ENCODE measurements around the gene ABHD2. TPM values are rescaled to one million over a fixed set of nuclear protein-coding genes. Genes with fewer than 3 reads are reported as not detected.

The ABHD2 gene
- total RNA-seq, 1 experiment from 2014 or later = 15.6 TPM

DNA sequence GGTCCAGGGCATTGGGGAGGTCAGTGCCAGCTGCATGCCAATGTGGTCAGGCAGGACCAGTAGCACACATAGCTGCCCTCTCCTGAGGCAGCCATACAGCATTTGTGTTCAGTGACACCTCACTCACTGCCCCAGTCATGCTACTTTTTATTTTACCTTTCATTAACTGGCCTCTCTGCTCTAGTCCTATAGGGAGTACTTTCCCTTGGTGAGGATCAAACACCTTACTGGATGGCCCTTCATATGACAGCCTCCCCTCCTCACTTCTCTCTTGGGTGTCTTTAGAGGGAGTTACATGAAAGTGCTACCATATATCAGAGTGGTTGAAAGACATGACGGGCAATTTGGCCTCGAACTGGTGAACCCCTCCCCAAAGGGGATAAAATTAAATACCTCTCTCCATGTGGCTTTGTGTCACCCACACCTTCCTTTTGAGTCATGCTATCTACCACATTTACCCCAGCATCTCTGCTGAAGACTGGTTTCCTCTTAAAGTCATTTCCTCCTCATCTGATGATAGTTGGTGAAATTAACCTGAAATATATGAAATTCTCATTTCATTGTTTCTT is 115.5 kb downstream of the ABHD2 start:
- Histone ChIP-seq H3K9me3 (ENCODE audit: control insufficient read depth, low read depth, low read length) (no peaks in the 10 kb centered on the region), H4K8ac (replicated peaks; ENCODE audit: insufficient read length, low read depth, low read length) (no peak overlapping the region), H2BK20ac (ENCODE audit: low read depth, low read length, poor library complexity, severe bottlenecking) (no peak overlapping the region), H3K14ac (ENCODE audit: insufficient read depth, low read length) (no peak overlapping the region), H2BK15ac (ENCODE audit: low read depth, low read length) (no peak overlapping the region), H3K27me3 (ENCODE audit: insufficient read depth, low read length) (no peaks in the 10 kb centered on the region), H3K4ac (ENCODE audit: low read depth, low read length) (no peak overlapping the region), H3K27ac (ENCODE audit: insufficient read length, low read depth, low read length) (no peak overlapping the region), H3K23me2 (ENCODE audit: insufficient read length, low read depth, low read length, poor library complexity, severe bottlenecking) (no peaks in the 10 kb centered on the region), H2AFZ (ENCODE audit: low read length) (no peak overlapping the region), H4K5ac (ENCODE audit: insufficient read length, low read depth, low read length) (no peak overlapping the region), H3K9ac (ENCODE audit: extremely low read depth, insufficient read length, low read length) (no peak overlapping the region), H3K4me2 (ENCODE audit: insufficient read depth, insufficient read length, low read length) (no peak overlapping the region), H3K56ac (ENCODE audit: insufficient read length, low read depth, low read length) (no peak overlapping the region), H4K91ac (ENCODE audit: insufficient read length, low read depth, low read length) (no peak overlapping the region), H3K4me1 (ENCODE audit: insufficient read depth, low read length) (peaks cover 4% of the 10 kb centered on the region), H4K20me1 (ENCODE audit: control insufficient read depth, insufficient read depth, insufficient read length) (no peaks in the 10 kb centered on the region), H3K79me2 (ENCODE audit: insufficient read depth, low read length) (no peaks in the 10 kb centered on the region), H2BK120ac (ENCODE audit: low read depth, low read length, poor library complexity, severe bottlenecking) (no peak overlapping the region), H3K18ac (ENCODE audit: insufficient read length, low read depth, low read length) (no peak overlapping the region), H2BK5ac (ENCODE audit: insufficient read length, low read length) (no peak overlapping the region), H3K79me1 (ENCODE audit: insufficient read depth, low read depth, low read length, poor library complexity, severe bottlenecking) (no peaks in the 10 kb centered on the region), H2AK5ac (ENCODE audit: insufficient read length, low read length) (no peak overlapping the region), H3T11ph (ENCODE audit: low read length) (no peak overlapping the region), H3K23ac (ENCODE audit: insufficient read length, low read depth, low read length) (no peak overlapping the region), H2BK12ac (ENCODE audit: insufficient read length, low read depth, low read length) (no peak overlapping the region)
- no peak overlapping the region for H3K4me3 Mint-ChIP-seq
- TF ChIP-seq, protein P1, sequence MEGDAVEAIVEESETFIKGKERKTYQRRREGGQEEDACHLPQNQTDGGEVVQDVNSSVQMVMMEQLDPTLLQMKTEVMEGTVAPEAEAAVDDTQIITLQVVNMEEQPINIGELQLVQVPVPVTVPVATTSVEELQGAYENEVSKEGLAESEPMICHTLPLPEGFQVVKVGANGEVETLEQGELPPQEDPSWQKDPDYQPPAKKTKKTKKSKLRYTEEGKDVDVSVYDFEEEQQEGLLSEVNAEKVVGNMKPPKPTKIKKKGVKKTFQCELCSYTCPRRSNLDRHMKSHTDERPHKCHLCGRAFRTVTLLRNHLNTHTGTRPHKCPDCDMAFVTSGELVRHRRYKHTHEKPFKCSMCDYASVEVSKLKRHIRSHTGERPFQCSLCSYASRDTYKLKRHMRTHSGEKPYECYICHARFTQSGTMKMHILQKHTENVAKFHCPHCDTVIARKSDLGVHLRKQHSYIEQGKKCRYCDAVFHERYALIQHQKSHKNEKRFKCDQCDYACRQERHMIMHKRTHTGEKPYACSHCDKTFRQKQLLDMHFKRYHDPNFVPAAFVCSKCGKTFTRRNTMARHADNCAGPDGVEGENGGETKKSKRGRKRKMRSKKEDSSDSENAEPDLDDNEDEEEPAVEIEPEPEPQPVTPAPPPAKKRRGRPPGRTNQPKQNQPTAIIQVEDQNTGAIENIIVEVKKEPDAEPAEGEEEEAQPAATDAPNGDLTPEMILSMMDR (conservative IDR thresholded peaks at IDR 0.05) = no peak
- H3K9me3 Mint-ChIP-seq = no peaks in the 10 kb centered on the region
- no CpG with 5 or more reads among the region's 2 CpGs for WGBS (ENCODE audit: extremely low coverage, insufficient read length, low lambda C conversion rate)
- peaks cover 0 to 2% (median 0%) of the 10 kb centered on the region in 3 experiments; a peak in 1 of 7 replicates for H3K36me3 Mint-ChIP-seq (ENCODE audit: insufficient read depth in 1 of 3, low read depth in 3 of 3)
- H3K4me1 Mint-ChIP-seq = peaks cover 28 to 40% of the 10 kb centered on the region in 2 experiments
- no peak overlapping the region for H3K27ac Mint-ChIP-seq
- no peaks in the 10 kb centered on the region; the same call in 1 of the 2 replicates for H3K27me3 Mint-ChIP-seq (ENCODE audit: low read depth)
- DNase-seq = no peak
